Fibroblast of lung (primary cell): Measurements from ENCODE around the gene POU2AF2. TPM values are rescaled to one million over a fixed set of nuclear protein-coding genes. Genes with fewer than 3 reads are reported as not detected.

Experiments
- DNase-seq, 2 donors: peaks; one replicate each; pipeline versions ENCODE4 v3.0.0 to v3.0.0-alpha.2; 2010; ENCODE audit warnings: low read depth in 2 of 2
- H2AFZ ChIP-seq: 2 replicates; pipeline ENCODE4 v1.5.1; 2012; ENCODE audit warnings: low read length, control low read depth, inconsistent platforms
- H3K27ac ChIP-seq: 2 replicates; pipeline ENCODE4 v1.5.1; 2011; ENCODE audit warnings: low read length, control low read depth; ENCODE audit not compliant: insufficient read depth
- H3K27me3 ChIP-seq: 2 replicates; pipeline ENCODE4 v1.5.1; 2011; ENCODE audit warnings: mild to moderate bottlenecking, low read length; ENCODE audit not compliant: control insufficient read depth, insufficient read depth
- H3K36me3 ChIP-seq: 2 replicates; pipeline ENCODE4 v1.5.1; 2011; ENCODE audit warnings: low read length; ENCODE audit not compliant: control insufficient read depth, insufficient read depth
- H3K4me1 ChIP-seq: 2 replicates; pipeline ENCODE4 v1.5.1; 2011; ENCODE audit warnings: low read length; ENCODE audit not compliant: control insufficient read depth, insufficient read depth; ENCODE audit errors: extremely low read depth
- H3K4me2 ChIP-seq: 2 replicates; pipeline ENCODE4 v1.5.1; 2011; ENCODE audit warnings: low read length, control low read depth; ENCODE audit not compliant: insufficient read depth; ENCODE audit errors: extremely low read depth
- H3K4me3 ChIP-seq, 4 experiments: fragments of 200-600 bp in 1 of 4; sonication (generic) in 1 of 4; replicated peaks in 1 of 4; 2 replicates each; pipeline ENCODE4 v1.5.1; 2011 to 2016; ENCODE audit warnings: low read length in 4 of 4, low read depth in 3 of 4, mild to moderate bottlenecking in 3 of 4, control low read depth in 2 of 4, inconsistent platforms in 1 of 4, mixed read lengths in 1 of 4; ENCODE audit not compliant: insufficient read depth in 1 of 4; ENCODE audit errors: control extremely low read depth in 1 of 4
- H3K79me2 ChIP-seq: 2 replicates; pipeline ENCODE4 v1.5.1; 2012; ENCODE audit warnings: mild to moderate bottlenecking, low read length, inconsistent platforms; ENCODE audit not compliant: control insufficient read depth, insufficient read depth
- H3K9ac ChIP-seq: 2 replicates; pipeline ENCODE4 v1.5.1; 2011; ENCODE audit warnings: mild to moderate bottlenecking, low read length, control low read depth; ENCODE audit not compliant: insufficient read depth
- H3K9me3 ChIP-seq: 2 replicates; pipeline ENCODE4 v1.5.1; 2012; ENCODE audit warnings: low read depth, low read length; ENCODE audit not compliant: control insufficient read depth, insufficient read depth
- H4K20me1 ChIP-seq: 2 replicates; pipeline ENCODE4 v1.5.1; 2011; ENCODE audit warnings: low read length; ENCODE audit not compliant: control insufficient read depth, insufficient read depth; ENCODE audit errors: extremely low read depth
- EZH2 ChIP-seq: IDR thresholded peaks from 2 replicates; pipeline ENCODE4 v1.5.1; 2012; ENCODE audit warnings: low read length, control low read depth, mild to moderate bottlenecking; ENCODE audit errors: missing control alignments
- polyA plus RNA-seq, 2 donors: library from polyadenylated mRNA; depleted of rRNA in 1 of 2; stranded (reverse) in 1 of 2; unstranded in 1 of 2; fragments of >200 nt; gene quantifications; 2 replicates each; pipeline ENCODE4 v1.2.1, GENCODE V29; 2011 to 2012; ENCODE audit warnings: missing spikeins in 1 of 2
- total RNA-seq: library from RNA; depleted of rRNA; stranded (reverse); fragments of >200 nt; gene quantifications from 2 replicates; pipeline ENCODE4 v1.2.1, GENCODE V29; 2014
- TF ChIP-seq, protein P1 (sequence below), 2 donors: IDR thresholded peaks in 1 of 2; conservative IDR thresholded peaks in 1 of 2; 1 replicate in 1 of 2; 2 replicates in 1 of 2; pipeline ENCODE4 v1.5.1; 2011 to 2012; ENCODE audit warnings: low read length in 2 of 2, control low read depth in 1 of 2, inconsistent platforms in 1 of 2, low read depth in 1 of 2, mild to moderate bottlenecking in 1 of 2

POU2AF2 gene
- total and polyA plus RNA-seq, 2 donors (not counting 1 experiment from before 2014, with no cell fraction given), result not detected

DNA sequence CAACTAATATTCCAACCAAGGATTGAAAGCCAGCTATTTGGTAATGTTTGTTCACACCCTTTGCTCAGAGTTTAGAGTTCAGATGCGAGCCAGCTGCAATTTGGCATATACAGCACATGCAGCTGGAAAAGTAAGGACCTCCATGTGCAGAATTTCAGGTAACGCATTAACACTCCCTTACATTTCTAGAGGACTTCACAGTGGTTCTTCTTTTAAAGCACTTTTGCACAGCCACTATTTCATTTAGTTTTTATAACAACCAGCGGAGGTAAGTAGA, 56.3 kb downstream of the POU2AF2 start:
- Histone ChIP-seq H3K9me3 (no peaks in the 10 kb centered on the region), H3K4me3 (no peak overlapping the region), H3K4me1 (no peaks in the 10 kb centered on the region), H3K79me2 (no peaks in the 10 kb centered on the region), H3K4me2 (no peak overlapping the region), H3K27ac (no peak overlapping the region), H3K27me3 (peaks cover 13% of the 10 kb centered on the region), H3K36me3 (no peaks in the 10 kb centered on the region), H3K9ac (no peak overlapping the region), H2AFZ (no peak overlapping the region), H4K20me1 (no peaks in the 10 kb centered on the region)
- no peak for DNase-seq
- TF ChIP-seq, protein P1, sequence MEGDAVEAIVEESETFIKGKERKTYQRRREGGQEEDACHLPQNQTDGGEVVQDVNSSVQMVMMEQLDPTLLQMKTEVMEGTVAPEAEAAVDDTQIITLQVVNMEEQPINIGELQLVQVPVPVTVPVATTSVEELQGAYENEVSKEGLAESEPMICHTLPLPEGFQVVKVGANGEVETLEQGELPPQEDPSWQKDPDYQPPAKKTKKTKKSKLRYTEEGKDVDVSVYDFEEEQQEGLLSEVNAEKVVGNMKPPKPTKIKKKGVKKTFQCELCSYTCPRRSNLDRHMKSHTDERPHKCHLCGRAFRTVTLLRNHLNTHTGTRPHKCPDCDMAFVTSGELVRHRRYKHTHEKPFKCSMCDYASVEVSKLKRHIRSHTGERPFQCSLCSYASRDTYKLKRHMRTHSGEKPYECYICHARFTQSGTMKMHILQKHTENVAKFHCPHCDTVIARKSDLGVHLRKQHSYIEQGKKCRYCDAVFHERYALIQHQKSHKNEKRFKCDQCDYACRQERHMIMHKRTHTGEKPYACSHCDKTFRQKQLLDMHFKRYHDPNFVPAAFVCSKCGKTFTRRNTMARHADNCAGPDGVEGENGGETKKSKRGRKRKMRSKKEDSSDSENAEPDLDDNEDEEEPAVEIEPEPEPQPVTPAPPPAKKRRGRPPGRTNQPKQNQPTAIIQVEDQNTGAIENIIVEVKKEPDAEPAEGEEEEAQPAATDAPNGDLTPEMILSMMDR (conservative IDR thresholded peaks at IDR 0.05 in 1 of 2, IDR thresholded peaks at IDR 0.05 in 1 of 2; ENCODE audit: low read depth in 1 of 2, low read length in 2 of 2), result no peak
- TF ChIP-seq EZH2, result no peak

DNA sequence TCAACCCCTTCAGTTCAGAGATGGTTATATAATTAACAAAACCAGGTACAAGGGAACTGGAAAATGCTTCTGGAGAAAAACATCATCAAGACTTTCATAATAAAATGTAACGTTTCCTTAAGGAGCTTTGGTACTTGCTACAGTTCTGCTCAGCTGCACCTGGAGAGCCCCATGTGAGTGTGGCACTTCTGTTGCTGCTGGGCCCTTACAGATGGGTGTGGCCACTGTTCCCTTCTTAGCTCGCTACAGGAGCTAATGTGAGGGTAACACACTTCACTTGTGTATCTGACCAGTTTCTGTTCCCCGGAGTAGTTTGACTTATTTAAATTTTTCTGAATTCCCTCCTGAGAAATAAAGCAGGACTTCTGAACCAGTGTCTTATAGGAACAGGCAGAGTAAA, 56.8 kb downstream of the POU2AF2 start:
- Histone ChIP-seq H4K20me1 (no peaks in the 10 kb centered on the region), H3K36me3 (no peaks in the 10 kb centered on the region), H3K9me3 (no peaks in the 10 kb centered on the region), H3K4me3 (no peak overlapping the region), H3K4me1 (no peaks in the 10 kb centered on the region), H3K9ac (no peak overlapping the region), H3K79me2 (no peaks in the 10 kb centered on the region), H3K4me2 (no peak overlapping the region), H3K27ac (no peak overlapping the region), H3K27me3 (peaks cover 13% of the 10 kb centered on the region), H2AFZ (no peak overlapping the region)
- DNase-seq, result no peak
- no peak for TF ChIP-seq EZH2
- TF ChIP-seq, protein P1 (conservative IDR thresholded peaks at IDR 0.05 in 1 of 2, IDR thresholded peaks at IDR 0.05 in 1 of 2; ENCODE audit: low read depth in 1 of 2, low read length in 2 of 2), result no peak

DNA sequence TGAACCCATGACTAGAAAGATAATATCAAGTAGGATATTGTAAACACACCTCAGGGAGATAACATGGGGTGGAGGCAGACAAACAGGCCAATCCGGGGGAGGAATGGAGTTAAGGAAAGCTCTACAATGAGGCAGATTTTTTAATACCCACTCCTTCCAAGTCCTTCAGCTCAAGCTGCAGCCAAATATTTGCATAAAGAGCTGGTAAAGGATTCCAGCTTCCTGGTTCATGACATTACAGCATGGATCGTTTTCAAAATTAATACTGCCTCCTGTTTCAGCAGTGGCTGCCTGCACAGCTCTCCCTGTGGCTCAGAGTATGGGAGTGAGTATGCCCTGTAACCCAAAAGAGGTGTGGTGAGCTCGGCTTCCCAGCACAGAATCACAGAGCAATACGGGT, 57.9 kb downstream of the POU2AF2 start:
- no peak for TF ChIP-seq EZH2
- TF ChIP-seq, protein P1 (conservative IDR thresholded peaks at IDR 0.05 in 1 of 2, IDR thresholded peaks at IDR 0.05 in 1 of 2; ENCODE audit: low read depth in 1 of 2, low read length in 2 of 2), result no peak
- Histone ChIP-seq H3K4me2 (no peak overlapping the region), H3K36me3 (no peaks in the 10 kb centered on the region), H3K27ac (no peak overlapping the region), H2AFZ (no peak overlapping the region), H3K4me1 (no peaks in the 10 kb centered on the region), H4K20me1 (no peaks in the 10 kb centered on the region), H3K79me2 (no peaks in the 10 kb centered on the region), H3K9me3 (no peaks in the 10 kb centered on the region), H3K9ac (no peak overlapping the region), H3K27me3 (peaks cover 18% of the 10 kb centered on the region), H3K4me3 (no peak overlapping the region)
- DNase-seq, result peak in 1 of 2 donors; percentile 9
